ENCODE data around the gene TTC29.
"Not testable (repeated sequence)": the region's sequence is repeated elsewhere in the genome, so short reads cannot be mapped to it uniquely, and the experiment has no call there.

- TF ChIP-seq CTCF (conservative IDR thresholded peaks at IDR 0.05 in 1 of 2, IDR thresholded peaks at IDR 0.05 in 1 of 2; ENCODE audit: low read depth in 1 of 2, low read length in 2 of 2); EZH2 (IDR thresholded peaks at IDR 0.05; ENCODE audit: low read length, missing control alignments): not testable (repeated sequence)
Observed at GRCh38 chr4:146822980-146823379, 122.7 kb downstream of the TTC29 start.

Data from fibroblast of lung (primary cell).